PC-3 (cell line): Measurements from ENCODE around the gene RERE. TPM values are rescaled to one million over a fixed set of nuclear protein-coding genes. Genes with fewer than 3 reads are reported as not detected.

ENCODE experiments used
- ATAC-seq: fragments of 200-7000 bp; cut with Tn5 transposase; 2 replicates; pipeline ENCODE4 v1.9.1; 2020; ENCODE audit warnings: mild to moderate bottlenecking, moderate library complexity
- BruUV-seq: library from RNA; stranded (reverse); fragments of 400-500 nt; replicated peaks from 2 replicates; lab custom pipeline; 2021; lab: Mats Ljungman, UMichigan
- CTCF ChIA-PET: fragments of 300-600 bp; sonication (Branson Sonifier 250); formaldehyde crosslinking; loops from one replicate; lab custom pipeline; 2022; ENCODE audit warnings: antibody characterized with exemption; lab: Charles Lee
- POLR2A ChIA-PET: fragments of 300-600 bp; sonication (Branson Sonifier 250); formaldehyde crosslinking; loops from one replicate; lab custom pipeline; 2022; ENCODE audit warnings: antibody characterized with exemption; ENCODE audit not compliant: unreplicated experiment; lab: Charles Lee
- DNase-seq: peaks from one replicate; pipeline ENCODE4 v3.0.0-alpha.2; 2015
- H2AFZ ChIP-seq: fragments of 300-600 bp; sonication (generic); 2 replicates; pipeline ENCODE4 v1.6.0; 2016; ENCODE audit warnings: antibody characterized with exemption, low read length
- H3F3A ChIP-seq: fragments of 300-600 bp; sonication (generic); one replicate; pipeline ENCODE4 v1.6.0; 2017; ENCODE audit warnings: antibody characterized with exemption, low read length, control low read depth, mild to moderate bottlenecking; ENCODE audit not compliant: unreplicated experiment
- H3K27ac ChIP-seq: fragments of 300-600 bp; sonication (generic); 2 replicates; pipeline ENCODE4 v1.5.1; 2016; ENCODE audit warnings: mild to moderate bottlenecking, low read length
- H3K27me3 ChIP-seq: fragments of 300-600 bp; sonication (generic); 2 replicates; pipeline ENCODE4 v1.6.1; 2016; ENCODE audit warnings: low read length, mixed read lengths
- H3K36me3 ChIP-seq: fragments of 300-600 bp; sonication (generic); 2 replicates; pipeline ENCODE4 v1.6.1; 2016; ENCODE audit warnings: low read depth, mixed run types, low read length, mixed read lengths
- H3K4me1 ChIP-seq: fragments of 300-600 bp; sonication (generic); 2 replicates; pipeline ENCODE4 v1.5.1; 2016; ENCODE audit warnings: low read length; ENCODE audit not compliant: insufficient read depth
- H3K4me2 ChIP-seq: fragments of 300-600 bp; sonication (generic); 2 replicates; pipeline ENCODE4 v1.6.0; 2016; ENCODE audit warnings: low read length
- H3K4me3 ChIP-seq: fragments of 300-600 bp; sonication (generic); 2 replicates; pipeline ENCODE4 v1.5.1; 2016; ENCODE audit warnings: mild to moderate bottlenecking, low read length, mixed read lengths
- H3K79me2 ChIP-seq: fragments of 300-600 bp; sonication (generic); 2 replicates; pipeline ENCODE4 v1.6.1; 2017; ENCODE audit warnings: low read length, mixed read lengths
- H3K9ac ChIP-seq: fragments of 300-600 bp; sonication (generic); 2 replicates; pipeline ENCODE4 v1.6.0; 2016; ENCODE audit warnings: mild to moderate bottlenecking, low read length
- H3K9me2 ChIP-seq: fragments of 300-600 bp; sonication (generic); replicated peaks from 2 replicates; pipeline ENCODE4 v1.6.1; 2016; ENCODE audit warnings: mixed run types, low read length, mixed read lengths
- H3K9me3 ChIP-seq: fragments of 300-600 bp; sonication (generic); 2 replicates; pipeline ENCODE4 v1.6.1; 2016; ENCODE audit warnings: low read length, mixed read lengths
- H4K20me1 ChIP-seq: fragments of 300-600 bp; sonication (generic); 2 replicates; pipeline ENCODE4 v1.6.1; 2016; ENCODE audit warnings: low read length, mixed read lengths
- CTCF ChIP-seq: fragments of 300-600 bp; sonication (generic); conservative IDR thresholded peaks from 2 replicates; pipeline ENCODE4 v1.5.1; 2017; ENCODE audit warnings: antibody characterized with exemption, low read depth, mild to moderate bottlenecking, low read length
- EZH2 ChIP-seq: fragments of 300-600 bp; sonication (generic); IDR thresholded peaks from one replicate; pipeline ENCODE4 v1.6.1; 2017; ENCODE audit warnings: antibody characterized with exemption, mild to moderate bottlenecking, low read length; ENCODE audit not compliant: unreplicated experiment
- EZH2phosphoT487 ChIP-seq: fragments of 300-600 bp; sonication (generic); IDR thresholded peaks from 2 replicates; pipeline ENCODE4 v1.6.1; 2018; ENCODE audit warnings: mild to moderate bottlenecking, antibody characterized with exemption, low read length, borderline replicate concordance
- intact Hi-C: fragments of 100-400 bp; cut with micrococcal nuclease; formaldehyde crosslinking; loops from 2 replicates; pipeline ENCODE4 v1.9.0; 2023
- total RNA-seq: library from RNA; depleted of rRNA; stranded (reverse); fragments of >200 nt; gene quantifications from 2 replicates; pipeline ENCODE4 v1.2.3, GENCODE V29; 2014

RERE gene
- total RNA-seq, 1 experiment from 2014 or later = 24.2 TPM

GRCh38 chr1:8333246-8333987, 484.0 kb downstream of the RERE start:
- H3K9me3 ChIP-seq = no peaks in the 10 kb centered on the region
- no peaks in the 10 kb centered on the region for H4K20me1 ChIP-seq
- BruUV-seq = no TSS peak

GRCh38 chr1:8332806-8333205, 484.6 kb downstream of the RERE start:
- no peak overlapping the region for H3K4me2 ChIP-seq
- H3F3A ChIP-seq = no peaks in the 10 kb centered on the region
- ChIA-PET POLR2A (no interaction called here), CTCF (no interaction called here)
- TF ChIP-seq EZH2phosphoT487 = no peak
- no peak for TF ChIP-seq EZH2
- TF ChIP-seq CTCF = no peak
- ATAC-seq (no peak), DNase-seq (no peak)
- no TSS peak for BruUV-seq
- H4K20me1 ChIP-seq = no peaks in the 10 kb centered on the region
- H3K9ac ChIP-seq = no peak overlapping the region
- H3K36me3 ChIP-seq = no peaks in the 10 kb centered on the region
- no peaks in the 10 kb centered on the region for H3K79me2 ChIP-seq
- no peak overlapping the region for H3K4me3 ChIP-seq
- intact Hi-C loops = no loop called here
- H3K27ac ChIP-seq = no peak overlapping the region
- no peaks in the 10 kb centered on the region for H3K4me1 ChIP-seq
- H3K9me3 ChIP-seq = no peaks in the 10 kb centered on the region
- no peaks in the 10 kb centered on the region for H3K9me2 ChIP-seq
- no peaks in the 10 kb centered on the region for H3K27me3 ChIP-seq
- no peak overlapping the region for H2AFZ ChIP-seq

More at GRCh38 chr1:8333246-8333987, 484.0 kb downstream of the RERE start:
- Histone ChIP-seq H3K27me3 (no peaks in the 10 kb centered on the region), H3K36me3 (no peaks in the 10 kb centered on the region), H3K4me3 (no peak overlapping the region), H3K27ac (no peak overlapping the region), H3K79me2 (no peaks in the 10 kb centered on the region), H3F3A (no peaks in the 10 kb centered on the region), H3K9ac (no peak overlapping the region), H3K9me2 (no peaks in the 10 kb centered on the region), H2AFZ (no peak overlapping the region), H3K4me1 (no peaks in the 10 kb centered on the region), H3K4me2 (no peak overlapping the region)
- intact Hi-C loops = no loop called here
- ChIA-PET POLR2A (no interaction called here), CTCF (no interaction called here)
- ATAC-seq (no peak), DNase-seq (no peak)
- no peak for TF ChIP-seq CTCF
- no peak for TF ChIP-seq EZH2
- no peak for TF ChIP-seq EZH2phosphoT487
